Ishikawa (cell line): ENCODE data around the gene CADM1.

ENCODE experiments used
- CEBPB ChIP-seq: IDR thresholded peaks from 2 replicates; pipeline ENCODE4 v1.6.1; 2012
- CREB1 ChIP-seq: IDR thresholded peaks from 2 replicates; pipeline ENCODE4 v1.6.1; 2012; ENCODE audit warnings: low read depth
- EP300 ChIP-seq: IDR thresholded peaks from 2 replicates; pipeline ENCODE4 v1.6.1; 2012; ENCODE audit warnings: borderline replicate concordance
- FOXM1 ChIP-seq: IDR thresholded peaks from 2 replicates; pipeline ENCODE4 v1.6.1; 2012; ENCODE audit warnings: low read depth, borderline replicate concordance
- MAX ChIP-seq: IDR thresholded peaks from 2 replicates; pipeline ENCODE4 v1.6.1; 2012
- NFIC ChIP-seq: IDR thresholded peaks from 2 replicates; pipeline ENCODE4 v1.6.1; 2012
- REST ChIP-seq: IDR thresholded peaks from 2 replicates; pipeline ENCODE4 v1.6.1; 2012; ENCODE audit warnings: low read depth, mild to moderate bottlenecking
- TAF1 ChIP-seq: IDR thresholded peaks from 2 replicates; pipeline ENCODE4 v1.6.1; 2012; ENCODE audit warnings: low read depth, mild to moderate bottlenecking
- ZBTB7A ChIP-seq: IDR thresholded peaks from 2 replicates; pipeline ENCODE4 v1.6.1; 2012; ENCODE audit warnings: low read depth

GRCh38 chr11:115502636-115503082 is 1.6 kb downstream of the CADM1 start:
- TF ChIP-seq ZBTB7A (no peak), CEBPB (no peak), REST (no peak), FOXM1 (no peak), EP300 (no peak), NFIC (no peak), TAF1 (no peak), MAX (no peak), CREB1 (no peak)
